Measurements from ENCODE around the gene DACH2. TPM values are rescaled to one million over a fixed set of nuclear protein-coding genes. Genes with fewer than 3 reads are reported as not detected.

DACH2 gene
- total RNA-seq, 4 donors from 2014 or later = 0.27 TPM; not detected in 3

- TF ChIP-seq EP300 (IDR thresholded peaks at IDR 0.05) = no peak
- TF ChIP-seq POLR2A (IDR thresholded peaks at IDR 0.05) = no peak
- TF ChIP-seq POLR2AphosphoS5 (IDR thresholded peaks at IDR 0.05) = no peak
- TF ChIP-seq, protein P1, sequence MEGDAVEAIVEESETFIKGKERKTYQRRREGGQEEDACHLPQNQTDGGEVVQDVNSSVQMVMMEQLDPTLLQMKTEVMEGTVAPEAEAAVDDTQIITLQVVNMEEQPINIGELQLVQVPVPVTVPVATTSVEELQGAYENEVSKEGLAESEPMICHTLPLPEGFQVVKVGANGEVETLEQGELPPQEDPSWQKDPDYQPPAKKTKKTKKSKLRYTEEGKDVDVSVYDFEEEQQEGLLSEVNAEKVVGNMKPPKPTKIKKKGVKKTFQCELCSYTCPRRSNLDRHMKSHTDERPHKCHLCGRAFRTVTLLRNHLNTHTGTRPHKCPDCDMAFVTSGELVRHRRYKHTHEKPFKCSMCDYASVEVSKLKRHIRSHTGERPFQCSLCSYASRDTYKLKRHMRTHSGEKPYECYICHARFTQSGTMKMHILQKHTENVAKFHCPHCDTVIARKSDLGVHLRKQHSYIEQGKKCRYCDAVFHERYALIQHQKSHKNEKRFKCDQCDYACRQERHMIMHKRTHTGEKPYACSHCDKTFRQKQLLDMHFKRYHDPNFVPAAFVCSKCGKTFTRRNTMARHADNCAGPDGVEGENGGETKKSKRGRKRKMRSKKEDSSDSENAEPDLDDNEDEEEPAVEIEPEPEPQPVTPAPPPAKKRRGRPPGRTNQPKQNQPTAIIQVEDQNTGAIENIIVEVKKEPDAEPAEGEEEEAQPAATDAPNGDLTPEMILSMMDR (IDR thresholded peaks at IDR 0.05) = no peak
- 69 to 91% methylated on average over 3 of the region's 3 CpGs for WGBS, 2 donors (ENCODE audit: low coverage in 1 of 2)
- ATAC-seq = no peak
- Histone ChIP-seq H3K27me3 (no peaks in the 10 kb centered on the region), H3K27ac (no peak overlapping the region), H3K4me3 (no peak overlapping the region), H3K9me3 (no peaks in the 10 kb centered on the region), H3K4me1 (no peaks in the 10 kb centered on the region), H3K36me3 (no peaks in the 10 kb centered on the region)
Measured at GRCh38 chrX:86215260-86215659, 67.0 kb downstream of the DACH2 start.

DNA sequence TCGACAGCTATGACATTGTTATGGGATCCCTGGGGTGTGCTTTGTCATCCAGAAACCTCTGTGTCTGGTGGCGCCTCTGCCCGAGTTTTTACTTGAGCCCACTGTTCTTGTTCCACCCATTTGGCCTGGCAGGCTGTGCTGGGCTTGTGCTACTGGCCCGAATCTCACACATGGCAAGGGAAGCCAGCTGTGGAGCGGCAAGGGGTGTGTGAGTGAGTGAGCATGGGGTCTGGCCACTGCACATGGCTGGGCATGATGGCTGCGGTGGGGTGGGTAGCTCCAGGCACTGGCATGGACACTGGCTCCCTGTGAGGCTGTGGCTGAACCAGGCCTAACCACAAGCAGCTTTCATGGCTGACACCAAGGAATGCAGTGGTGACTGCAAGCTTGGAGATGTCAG, 89.2 kb downstream of the DACH2 start:
- TF ChIP-seq POLR2AphosphoS5 (IDR thresholded peaks at IDR 0.05) = no peak
- TF ChIP-seq EP300 (IDR thresholded peaks at IDR 0.05) = no peak
- TF ChIP-seq POLR2A (IDR thresholded peaks at IDR 0.05) = no peak
- TF ChIP-seq, protein P1 (IDR thresholded peaks at IDR 0.05) = no peak
- no peaks in the 10 kb centered on the region for H3K36me3 ChIP-seq
- no peak overlapping the region for H3K27ac ChIP-seq
- H3K9me3 ChIP-seq = peaks cover 0 to 11% (median 0%) of the 10 kb centered on the region in 3 donors
- ATAC-seq = no peak
- WGBS, 2 donors (ENCODE audit: low coverage in 1 of 2) = 43 to 68% methylated on average over 1 to 3 of the region's 6 CpGs
- H3K27me3 ChIP-seq = no peaks in the 10 kb centered on the region
- no peaks in the 10 kb centered on the region for H3K4me1 ChIP-seq
- no peak overlapping the region for H3K4me3 ChIP-seq

DNA sequence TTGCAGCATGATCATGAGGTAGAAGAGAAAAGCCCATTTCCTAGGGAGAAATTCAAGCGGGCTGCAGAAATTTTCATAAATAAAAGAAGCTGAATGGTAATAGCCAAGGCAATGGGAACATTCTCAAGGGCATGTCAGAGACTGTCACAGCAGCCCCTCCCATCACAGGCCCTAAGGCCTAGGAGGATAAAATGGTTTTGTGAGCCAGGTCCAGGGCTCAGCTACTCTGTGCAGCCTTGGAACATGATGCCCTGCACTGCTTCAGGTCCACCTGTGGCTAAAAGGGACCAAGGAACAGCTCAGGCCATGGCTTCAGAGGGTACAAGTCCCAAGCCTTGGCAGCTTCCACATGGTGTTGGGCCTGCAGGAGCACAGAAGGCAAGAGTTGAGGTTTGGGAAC, 93.3 kb downstream of the DACH2 start:
- Histone ChIP-seq H3K9me3 (peaks cover 0 to 11% (median 0%) of the 10 kb centered on the region in 3 donors), H3K27me3 (no peaks in the 10 kb centered on the region), H3K36me3 (no peaks in the 10 kb centered on the region), H3K4me1 (no peaks in the 10 kb centered on the region), H3K4me3 (no peak overlapping the region), H3K27ac (no peak overlapping the region)
- TF ChIP-seq, protein P1 (IDR thresholded peaks at IDR 0.05) = no peak
- TF ChIP-seq POLR2A (IDR thresholded peaks at IDR 0.05) (no peak), POLR2AphosphoS5 (IDR thresholded peaks at IDR 0.05) (no peak), EP300 (IDR thresholded peaks at IDR 0.05) (no peak)
- WGBS, 2 donors (ENCODE audit: low coverage in 1 of 2) = 75 to 88% methylated on average over 1 of the region's 1 CpG
- no peak for ATAC-seq

GRCh38 chrX:86263526-86263925, 115.3 kb downstream of the DACH2 start:
- ATAC-seq = no peak
- no peaks in the 10 kb centered on the region for H3K36me3 ChIP-seq

DNA sequence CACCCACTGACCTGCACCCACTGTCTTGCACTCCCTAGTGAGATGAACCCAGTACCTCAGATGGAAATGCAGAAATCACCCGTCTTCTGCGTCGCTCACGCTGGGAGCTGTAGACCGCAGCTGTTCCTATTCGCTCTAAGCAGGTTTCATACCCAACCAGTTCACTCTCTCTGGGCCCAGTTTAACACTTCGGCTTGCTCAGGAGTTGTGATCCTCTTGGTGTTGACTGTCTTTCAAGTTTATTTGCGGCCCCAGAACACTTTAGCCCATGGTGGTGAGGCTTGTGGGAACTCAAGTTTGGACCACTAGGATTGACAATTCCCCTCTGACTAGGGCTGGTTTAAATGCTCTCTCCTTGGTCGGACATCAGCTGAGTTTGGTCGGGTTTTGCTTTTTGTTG, 147.0 kb downstream of the DACH2 start:
- TF ChIP-seq EP300 (IDR thresholded peaks at IDR 0.05) = no peak
- TF ChIP-seq POLR2AphosphoS5 (IDR thresholded peaks at IDR 0.05) = no peak
- TF ChIP-seq, protein P1 (IDR thresholded peaks at IDR 0.05) = no peak
- no peak for TF ChIP-seq POLR2A (IDR thresholded peaks at IDR 0.05)
- no peak for ATAC-seq
- no peaks in the 10 kb centered on the region for H3K36me3 ChIP-seq
- H3K4me3 ChIP-seq = no peak overlapping the region
- no peaks in the 10 kb centered on the region for H3K4me1 ChIP-seq
- H3K27me3 ChIP-seq = no peaks in the 10 kb centered on the region
- 61 to 71% methylated on average over 3 to 7 of the region's 10 CpGs for WGBS, 2 donors (ENCODE audit: low coverage in 1 of 2)
- H3K27ac ChIP-seq = no peak overlapping the region
- H3K9me3 ChIP-seq = no peaks in the 10 kb centered on the region

More at GRCh38 chrX:86263526-86263925, 115.3 kb downstream of the DACH2 start:
- H3K9me3 ChIP-seq = no peaks in the 10 kb centered on the region
- H3K4me1 ChIP-seq = no peaks in the 10 kb centered on the region
- H3K27ac ChIP-seq = no peak overlapping the region
- H3K27me3 ChIP-seq = no peaks in the 10 kb centered on the region
- TF ChIP-seq POLR2A (IDR thresholded peaks at IDR 0.05) (no peak), EP300 (IDR thresholded peaks at IDR 0.05) (no peak), POLR2AphosphoS5 (IDR thresholded peaks at IDR 0.05) (no peak)
- TF ChIP-seq, protein P1 (IDR thresholded peaks at IDR 0.05) = no peak
- H3K4me3 ChIP-seq = no peak overlapping the region

Data from gastroesophageal sphincter (tissue), 4 donors.